Measurements from ENCODE around the gene SP1. TPM values are rescaled to one million over a fixed set of nuclear protein-coding genes. Genes with fewer than 3 reads are reported as not detected.

Gene SP1
- total and polyA plus RNA-seq, 2 donors (not counting 1 experiment from before 2014, with no cell fraction given): 26.0 to 129 TPM

GRCh38 chr12:53338017-53338416, 42.0 kb upstream of the SP1 start:
- Mint-ChIP-seq H3K4me1 (peaks cover 10% of the 10 kb centered on the region), H3K9me3 (ENCODE audit: insufficient read depth) (no peaks in the 10 kb centered on the region), H3K4me3 (no peak overlapping the region), H3K27ac (no peak overlapping the region), H3K27me3 (peaks cover 56% of the 10 kb centered on the region)
- Histone ChIP-seq H3K79me2 (ENCODE audit: control insufficient read depth, insufficient read depth, low read length) (no peaks in the 10 kb centered on the region), H3K9ac (ENCODE audit: low read length) (no peak overlapping the region), H3K4me2 (replicated peaks; ENCODE audit: low read depth, low read length, poor library complexity, severe bottlenecking) (no peak overlapping the region), H2AFZ (ENCODE audit: insufficient read depth, low read depth, low read length, poor library complexity, severe bottlenecking) (no peak overlapping the region), H4K20me1 (ENCODE audit: control insufficient read depth, insufficient read depth, low read length, poor library complexity, severe bottlenecking) (no peaks in the 10 kb centered on the region), H3K9me3 (ENCODE audit: control extremely low read depth in 1 of 3, control insufficient read depth in 2 of 3, insufficient read depth in 1 of 3, low read length in 2 of 3) (peaks cover 0 to 4% (median 0%) of the 10 kb centered on the region in 3 donors), H3K27ac (ENCODE audit: low read length in 2 of 2) (no peak overlapping the region), H3K27me3 (replicated peaks in 1 of 4; ENCODE audit: control extremely low read depth in 1 of 4, control insufficient read depth in 3 of 4, insufficient read depth in 4 of 4, low read length in 3 of 4) (peaks cover 0 to 46% (median 24%) of the 10 kb centered on the region in 4 experiments), H3K4me1 (ENCODE audit: control insufficient read depth in 2 of 2, insufficient read depth in 2 of 2, low read length in 2 of 2) (peaks cover 10 to 13% of the 10 kb centered on the region in 2 donors), H3K36me3 (replicated peaks in 1 of 2; ENCODE audit: control extremely low read depth in 1 of 2, control insufficient read depth in 1 of 2, extremely low read depth in 1 of 2, insufficient read depth in 2 of 2, low read length in 1 of 2) (no peaks in the 10 kb centered on the region), H3K4me3 (ENCODE audit: control extremely low read depth in 1 of 5, extremely low read depth in 1 of 5, insufficient read depth in 1 of 5, low read depth in 2 of 5, low read length in 4 of 5) (no peak overlapping the region)
- no peak for DNase-seq
- TF ChIP-seq CTCF (IDR thresholded peaks at IDR 0.05): no peak
- TF ChIP-seq EZH2 (IDR thresholded peaks at IDR 0.05; ENCODE audit: borderline replicate concordance, insufficient read depth, low read depth, low read length, poor library complexity, severe bottlenecking): no peak
- WGBS (ENCODE audit: insufficient coverage): 7% methylated on average over 6 of the region's 11 CpGs
- intact Hi-C loops (cut with micrococcal nuclease): no loop called here
- ChIA-PET POLR2A (interaction anchor here (0.6 kb wide), 1 partner anchor 95 kb away, joined by 4 read pairs; no protein-coding TSS in a partner anchor), CTCF (no interaction called here)
- ATAC-seq (ENCODE audit: low read depth): no peak

GRCh38 chr12:53338916-53339315, 41.1 kb upstream of the SP1 start:
- Histone ChIP-seq H2AFZ (ENCODE audit: insufficient read depth, low read depth, low read length, poor library complexity, severe bottlenecking) (no peak overlapping the region), H3K27ac (ENCODE audit: low read length in 2 of 2) (no peak overlapping the region), H3K4me3 (ENCODE audit: control extremely low read depth in 1 of 5, extremely low read depth in 1 of 5, insufficient read depth in 1 of 5, low read depth in 2 of 5, low read length in 4 of 5) (no peak overlapping the region), H3K27me3 (replicated peaks in 1 of 4; ENCODE audit: control extremely low read depth in 1 of 4, control insufficient read depth in 3 of 4, insufficient read depth in 4 of 4, low read length in 3 of 4) (peaks cover 0 to 46% (median 23%) of the 10 kb centered on the region in 4 experiments), H3K79me2 (ENCODE audit: control insufficient read depth, insufficient read depth, low read length) (no peaks in the 10 kb centered on the region), H3K4me1 (ENCODE audit: control insufficient read depth in 2 of 2, insufficient read depth in 2 of 2, low read length in 2 of 2) (peaks cover 10 to 13% of the 10 kb centered on the region in 2 donors), H3K9me3 (ENCODE audit: control extremely low read depth in 1 of 3, control insufficient read depth in 2 of 3, insufficient read depth in 1 of 3, low read length in 2 of 3) (peaks cover 0 to 4% (median 0%) of the 10 kb centered on the region in 3 donors), H3K4me2 (replicated peaks; ENCODE audit: low read depth, low read length, poor library complexity, severe bottlenecking) (no peak overlapping the region), H4K20me1 (ENCODE audit: control insufficient read depth, insufficient read depth, low read length, poor library complexity, severe bottlenecking) (no peaks in the 10 kb centered on the region), H3K9ac (ENCODE audit: low read length) (no peak overlapping the region), H3K36me3 (replicated peaks in 1 of 2; ENCODE audit: control extremely low read depth in 1 of 2, control insufficient read depth in 1 of 2, extremely low read depth in 1 of 2, insufficient read depth in 2 of 2, low read length in 1 of 2) (no peaks in the 10 kb centered on the region)
- Mint-ChIP-seq H3K4me1 (peaks cover 16% of the 10 kb centered on the region), H3K4me3 (no peak overlapping the region), H3K27me3 (peaks cover 47% of the 10 kb centered on the region), H3K9me3 (ENCODE audit: insufficient read depth) (no peaks in the 10 kb centered on the region), H3K27ac (no peak overlapping the region)
- POLR2A ChIA-PET: interaction anchor here (0.6 kb wide), 1 partner anchor 9 kb away, joined by 3 read pairs; no protein-coding TSS in a partner anchor
- ATAC-seq (ENCODE audit: low read depth): no peak
- CTCF ChIA-PET: interaction anchor here (1.1 kb wide), 1 partner anchor 13 kb away, joined by 3 read pairs; no protein-coding TSS in a partner anchor
- intact Hi-C loops (cut with micrococcal nuclease): no loop called here
- no peak for TF ChIP-seq EZH2 (IDR thresholded peaks at IDR 0.05; ENCODE audit: borderline replicate concordance, insufficient read depth, low read depth, low read length, poor library complexity, severe bottlenecking)
- no peak for TF ChIP-seq CTCF (IDR thresholded peaks at IDR 0.05)
- no peak for DNase-seq
- 100% methylated on average over 1 of the region's 6 CpGs for WGBS (ENCODE audit: insufficient coverage)
